ENCODE measurements around the gene CBARP.

CBARP gene

GRCh38 chr19:1275260-1275975 is 37.6 kb upstream of the CBARP start, which contains the start of gene FAM174C:
TSS of gene FAM174C (plus strand) at chr19:1275530. CDS start at chr19:1275550, 20 bp downstream.
- peak; percentile 87 for DNase-seq

DNA sequence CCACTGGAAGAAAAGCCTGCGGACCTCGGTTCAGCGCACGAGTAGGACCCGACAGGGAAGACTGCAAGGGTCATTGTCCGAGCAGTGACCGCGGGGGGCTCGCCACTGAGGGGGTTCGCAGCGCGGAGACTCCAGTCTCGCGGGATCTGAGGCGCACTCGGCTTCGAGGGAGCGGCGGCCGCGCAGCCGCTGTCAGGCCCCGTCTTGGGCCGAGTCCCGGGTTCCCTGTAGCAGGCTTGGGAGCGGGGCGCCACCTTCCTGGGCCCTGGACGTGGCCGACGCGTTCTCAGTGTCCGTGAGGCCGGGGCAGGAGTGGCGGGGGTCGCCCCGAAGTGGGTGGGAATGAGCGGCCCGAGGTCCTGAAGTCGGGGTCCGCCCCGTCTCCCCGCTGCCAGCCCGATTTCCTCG is 37.1 kb upstream of the CBARP start:
- no peak for DNase-seq

- DNase-seq, result no peak
These were observed 36.5 kb upstream of the CBARP start for GRCh38 chr19:1274081-1274851.

DNA sequence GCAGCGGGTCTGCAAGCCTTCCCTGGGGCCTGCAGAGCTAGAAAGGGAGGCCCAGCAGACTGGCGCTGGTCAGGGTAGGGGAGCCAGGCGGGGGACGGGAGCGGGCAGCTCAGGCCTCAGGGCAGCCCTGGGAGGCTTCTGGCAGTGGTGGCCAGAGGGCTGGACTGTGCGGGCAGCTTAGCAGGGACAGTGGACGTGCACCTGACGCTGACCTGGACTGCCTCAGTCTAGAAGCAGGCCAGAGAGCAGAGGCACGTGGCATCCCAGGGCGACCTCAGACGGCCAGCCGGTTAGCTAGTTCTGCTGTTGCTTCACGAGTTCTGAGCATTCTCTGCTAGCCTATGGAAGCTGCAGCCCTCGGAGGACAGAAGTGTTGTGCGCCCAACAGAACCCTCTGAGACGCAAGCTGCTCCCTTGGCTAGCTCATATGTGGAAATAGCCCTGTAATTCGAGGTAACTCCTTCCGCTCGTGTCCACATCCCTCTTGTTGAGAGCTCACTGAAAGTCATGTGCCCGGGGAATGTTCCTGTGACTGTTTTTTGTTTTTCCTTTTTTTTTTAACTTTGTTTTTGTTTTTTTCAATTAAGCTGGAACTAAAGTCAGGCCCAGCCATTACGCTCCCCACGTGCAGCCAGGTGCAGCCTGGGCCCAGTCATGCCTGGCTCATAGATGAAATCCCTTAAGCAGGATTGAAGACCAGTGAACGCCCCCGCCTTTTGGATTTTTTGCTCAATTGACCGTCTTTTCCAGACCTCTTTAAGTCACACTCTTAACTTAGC is 35.6 kb upstream of the CBARP start:
- no peak for DNase-seq

DNA sequence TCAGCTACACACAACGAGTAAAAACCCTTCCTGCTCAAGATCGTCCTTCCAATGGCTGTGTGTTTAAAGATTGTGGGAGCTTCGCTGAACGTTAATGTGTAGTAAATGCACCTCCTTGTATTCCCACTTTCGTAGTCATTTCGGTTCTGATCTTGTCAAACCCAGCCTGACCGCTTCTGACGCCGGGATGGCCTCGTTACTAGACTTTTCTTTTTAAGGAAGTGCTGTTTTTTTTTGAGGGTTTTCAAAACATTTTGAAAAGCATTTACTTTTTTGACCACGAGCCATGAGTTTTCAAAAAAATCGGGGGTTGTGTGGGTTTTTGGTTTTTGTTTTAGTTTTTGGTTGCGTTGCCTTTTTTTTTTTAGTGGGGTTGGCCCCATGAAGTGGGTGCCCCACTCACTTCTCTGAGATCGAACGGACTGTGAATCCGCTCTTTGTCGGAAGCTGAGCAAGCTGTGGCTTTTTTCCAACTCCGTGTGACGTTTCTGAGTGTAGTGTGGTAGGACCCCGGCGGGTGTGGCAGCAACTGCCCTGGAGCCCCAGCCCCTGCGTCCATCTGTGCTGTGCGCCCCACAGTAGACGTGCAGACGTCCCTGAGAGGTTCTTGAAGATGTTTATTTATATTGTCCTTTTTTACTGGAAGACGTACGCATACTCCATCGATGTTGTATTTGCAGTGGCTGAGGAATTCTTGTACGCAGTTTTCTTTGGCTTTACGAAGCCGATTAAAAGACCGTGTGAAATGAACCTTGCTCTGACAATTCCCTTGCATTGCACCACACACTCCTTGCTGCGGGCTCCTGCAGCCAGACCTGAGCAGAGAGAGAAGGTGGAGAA is 34.8 kb upstream of the CBARP start:
- DNase-seq, result no peak

DNA sequence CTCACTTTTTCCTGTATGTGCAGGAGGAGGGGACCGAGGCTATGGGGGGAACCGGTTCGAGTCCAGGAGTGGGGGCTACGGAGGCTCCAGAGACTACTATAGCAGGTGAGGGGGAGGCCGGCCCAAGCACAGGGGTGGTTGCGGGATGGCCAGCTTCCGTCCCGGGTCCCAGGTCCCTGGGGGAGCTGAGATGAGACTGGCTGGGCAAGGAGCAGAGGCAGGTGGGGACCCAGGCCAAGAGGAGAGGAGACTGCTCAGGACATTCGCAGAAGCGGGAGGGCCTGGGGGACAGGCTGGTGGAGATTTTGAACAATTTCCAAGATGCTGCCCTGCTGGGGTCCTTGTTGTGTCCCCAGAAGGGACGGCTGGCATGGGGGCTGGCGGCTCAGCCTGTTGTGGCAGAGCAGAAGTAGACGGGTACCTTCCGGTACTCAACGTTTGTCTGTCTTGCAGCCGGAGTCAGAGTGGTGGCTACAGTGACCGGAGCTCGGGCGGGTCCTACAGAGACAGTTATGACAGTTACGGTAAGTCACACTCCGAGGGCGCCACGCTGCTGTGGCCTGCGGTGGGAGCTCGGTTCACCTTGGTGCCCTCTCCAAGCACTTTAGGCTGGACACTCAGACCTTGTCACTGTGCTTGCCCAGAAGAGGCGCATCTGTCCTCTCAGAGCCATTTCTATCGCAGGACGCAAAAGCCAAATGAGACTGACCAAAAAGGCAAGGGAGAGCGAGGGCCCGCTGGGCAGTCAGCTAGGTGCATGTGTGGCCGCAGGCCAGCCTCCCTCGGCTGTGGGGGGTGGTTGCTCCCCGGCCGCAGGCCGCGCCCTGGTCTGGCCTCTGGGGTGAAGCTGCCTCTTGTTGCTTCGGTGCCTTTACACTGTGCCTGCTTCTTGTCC is 34.0 kb upstream of the CBARP start:
- no peak for DNase-seq

GRCh38 chr19:1270854-1271527 is 33.2 kb upstream of the CBARP start:
- no peak for DNase-seq

GRCh38 chr19:1270213-1270853 is 32.5 kb upstream of the CBARP start:
- DNase-seq, result no peak

DNA sequence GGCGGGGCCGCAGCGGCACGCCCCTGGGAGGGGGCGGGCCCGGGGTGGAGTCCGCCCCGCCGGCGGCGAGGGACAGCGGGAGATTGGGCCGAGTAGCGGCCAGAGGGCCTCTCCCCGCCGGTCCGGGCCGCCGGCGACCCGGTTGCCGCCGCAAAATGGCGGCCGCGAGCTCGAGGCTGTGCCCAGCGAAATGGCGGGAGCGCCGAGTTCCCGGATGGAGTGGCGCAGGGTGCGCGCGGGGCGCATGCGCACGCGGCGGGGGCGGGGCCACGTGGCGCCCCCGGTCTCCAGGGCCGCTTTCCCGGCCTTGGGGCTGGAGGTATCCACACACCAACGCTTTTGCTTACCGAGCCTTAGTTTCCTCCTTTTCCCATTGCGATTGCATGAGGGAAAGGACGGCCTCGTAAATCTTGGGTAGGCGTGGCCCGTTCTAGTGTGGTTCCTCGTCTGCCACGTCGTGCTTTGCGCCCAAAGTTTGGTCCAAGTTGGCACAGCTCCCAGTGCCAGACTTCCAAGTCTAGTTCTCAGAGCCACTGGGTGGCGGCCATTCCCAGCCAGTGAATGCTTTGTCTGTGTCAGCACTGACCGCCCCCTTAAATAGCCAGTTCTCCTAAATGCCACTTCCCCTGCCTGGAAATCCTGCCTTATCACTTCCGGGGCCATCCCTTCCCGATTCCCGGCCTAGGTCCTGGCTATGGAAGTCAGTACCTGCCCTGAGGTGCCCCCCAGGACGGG is 31.8 kb upstream of the CBARP start:
- DNase-seq, result no peak

GRCh38 chr19:1269065-1269477 is 31.3 kb upstream of the CBARP start, which contains the start of gene CIRBP:
TSS of gene CIRBP (plus strand) at chr19:1269332. CDS start at chr19:1270934, 1,602 bp downstream.
- DNase-seq, result peak; percentile 85

DNA sequence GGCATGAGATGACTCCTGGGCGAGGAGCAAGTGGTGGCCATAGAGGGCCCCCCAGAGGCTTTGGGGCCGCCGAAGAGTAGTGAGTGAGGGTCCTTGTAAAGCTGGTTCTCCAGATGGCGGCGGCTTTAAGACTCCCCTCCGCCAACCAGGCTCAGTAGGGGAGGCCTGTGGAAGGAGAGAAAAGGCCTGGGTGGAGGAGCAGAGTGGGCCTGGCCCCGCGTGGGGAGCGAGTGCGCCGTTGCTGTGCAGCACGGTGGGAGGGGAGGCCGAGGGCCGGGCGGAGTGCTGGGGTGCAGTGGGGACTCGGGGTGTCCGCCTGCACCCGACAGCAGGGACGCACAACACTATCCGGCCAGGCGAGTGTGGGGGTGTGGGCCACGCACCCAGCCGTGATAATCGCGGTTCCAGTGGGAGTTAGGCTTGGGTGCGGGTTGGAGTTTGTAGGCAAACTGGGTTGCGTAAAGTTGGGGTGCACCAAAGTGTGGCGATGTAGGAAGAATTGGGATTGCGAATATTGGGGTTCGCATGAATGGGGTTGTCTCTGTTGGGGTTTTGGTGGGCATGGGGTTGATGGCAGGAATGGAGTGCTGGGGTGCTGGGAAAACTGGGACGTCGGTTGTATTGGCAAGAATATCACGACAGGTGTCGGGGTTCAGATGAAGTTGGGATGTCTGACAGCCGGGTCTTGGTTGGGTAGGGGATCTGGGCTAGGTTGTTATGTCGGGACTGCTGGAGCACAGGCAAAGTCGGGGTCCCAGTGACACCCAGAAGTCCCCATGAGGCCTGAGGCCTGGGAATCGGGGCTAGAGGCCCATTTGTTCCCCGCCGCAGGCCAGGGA is 30.6 kb upstream of the CBARP start:
- DNase-seq, result no peak

DNA sequence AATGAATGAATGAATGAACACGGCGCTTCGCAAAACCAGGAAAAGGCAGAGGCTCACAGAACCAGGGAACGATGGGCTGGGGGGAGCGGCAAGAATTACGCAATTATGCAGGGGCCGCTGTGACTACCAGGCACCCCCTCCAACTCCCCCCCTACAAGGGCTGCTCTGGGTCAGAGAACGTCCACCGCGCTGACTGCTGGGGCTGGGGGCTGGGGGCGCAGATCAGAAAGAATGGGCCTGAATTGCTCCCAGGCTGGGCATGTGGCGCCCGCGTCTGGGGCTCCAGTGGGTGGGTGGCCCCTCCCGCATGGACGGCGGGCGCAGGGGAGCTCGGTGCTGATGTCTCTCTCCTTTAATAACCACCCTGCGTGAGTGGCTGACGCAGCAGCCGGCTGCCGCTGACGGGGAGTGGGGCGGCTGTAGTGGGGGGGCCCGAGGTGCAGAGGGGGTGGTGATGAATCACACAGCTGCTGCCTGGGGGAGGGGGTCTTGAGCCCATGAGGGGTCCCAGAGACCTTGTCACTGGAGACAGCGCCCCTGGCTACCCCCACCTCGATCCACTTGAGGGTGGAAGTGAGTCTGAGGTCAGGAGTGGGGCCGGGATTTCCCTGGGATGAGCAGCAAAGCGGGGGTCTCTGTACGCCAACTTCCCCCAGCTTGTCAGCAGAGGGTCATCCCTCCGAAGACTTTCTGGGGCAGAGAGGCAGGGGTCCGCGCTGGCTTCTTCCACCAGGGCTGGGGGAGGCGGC is 29.8 kb upstream of the CBARP start:
- no peak for DNase-seq

DNA sequence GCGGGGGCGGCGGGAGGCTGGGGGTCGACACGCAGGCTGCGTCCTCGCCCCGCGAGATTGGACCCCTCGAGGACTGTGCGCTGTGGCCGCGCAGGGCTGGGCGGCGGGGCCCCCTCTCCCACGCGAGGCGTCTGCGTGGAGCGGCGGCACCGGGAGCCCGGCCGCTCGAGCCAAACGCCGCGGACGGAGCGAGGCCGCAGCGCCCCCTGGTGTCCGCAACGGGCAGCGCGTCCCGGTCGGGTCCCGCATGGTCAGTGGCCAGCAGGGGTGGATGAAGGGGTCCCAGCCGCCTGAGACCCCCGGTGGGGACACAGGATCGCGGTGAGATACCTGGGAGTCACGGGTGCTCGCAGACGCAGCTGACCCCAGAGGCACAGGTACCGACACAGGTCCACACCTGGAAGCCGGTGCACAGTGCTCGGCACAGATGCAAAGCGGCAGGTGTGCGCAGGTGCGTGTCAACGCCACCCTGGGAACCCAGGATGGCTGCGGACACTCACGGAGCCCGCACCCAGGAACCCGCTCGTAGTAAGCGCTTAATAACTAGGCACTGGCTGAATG is 29.2 kb upstream of the CBARP start:
- no peak for DNase-seq

- no peak for DNase-seq
These were observed 28.5 kb upstream of the CBARP start for GRCh38 chr19:1266129-1266915.

GRCh38 chr19:1265615-1266128 is 27.9 kb upstream of the CBARP start:
- DNase-seq, result no peak
